K562 (cell line): ENCODE results near the gene INSIG1. TPM values are rescaled to one million over a fixed set of nuclear protein-coding genes. Genes with fewer than 3 reads are reported as not detected.

Experiments used
- ATAC-seq: fragments of 200-7000 bp; cut with Tn5 transposase; 3 replicates; pipeline ENCODE4 v1.9.1; 2020; ENCODE audit warnings: moderate library complexity
- BruUV-seq: library from RNA; stranded (reverse); fragments of 400-500 nt; replicated peaks from 2 replicates; lab custom pipeline; 2021; lab: Mats Ljungman, UMichigan
- CTCF ChIA-PET: fragments of 300-600 bp; formaldehyde crosslinking; extraction: SDS; loops from one replicate; lab custom pipeline; 2021; ENCODE audit warnings: low intra/inter-chr PET ratio; lab: Yijun Ruan, JAX
- POLR2A ChIA-PET: fragments of 300-600, 350-650 bp; sonication (Branson Sonifier 250); formaldehyde crosslinking; extraction: SDS; loops from one replicate; lab custom pipeline; 2021; ENCODE audit warnings: antibody characterized with exemption, inconsistent platforms; lab: Yijun Ruan, JAX
- DNase-seq, 4 experiments: peaks; one replicate each; pipeline versions ENCODE4 v3.0.0 to v3.0.0-alpha.2; 2011 to 2018; ENCODE audit warnings: low spot score in 3 of 4, mixed read lengths in 3 of 4; ENCODE audit errors: extremely low read depth in 1 of 4
- FAIRE-seq: peaks from 2 replicates; lab custom pipeline; 2011; peaks lifted over from hg19 to GRCh38; lab: Jason Lieb, UNC
- H2AFZ ChIP-seq: 2 replicates; pipeline ENCODE4 v1.6.0; 2011; ENCODE audit warnings: low read depth, low read length, control low read depth, inconsistent platforms
- H3K27ac ChIP-seq: fragments of 200-600 bp; 3 replicates; pipeline ENCODE4 v1.8.0; 2011; ENCODE audit warnings: low read depth, mild to moderate bottlenecking, control low read depth, inconsistent platforms, low read length, moderate library complexity, mixed read lengths; ENCODE audit errors: extremely low read depth
- H3K27me3 ChIP-seq, 2 experiments: fragments of 300-600 bp in 1 of 2; 2 replicates in 1 of 2; 3 replicates in 1 of 2; pipeline versions ENCODE4 v1.6.0 to v1.8.0; 2011; ENCODE audit warnings: inconsistent platforms in 2 of 2, low read length in 2 of 2, mild to moderate bottlenecking in 1 of 2, mixed read lengths in 1 of 2, moderate library complexity in 1 of 2; ENCODE audit not compliant: control insufficient read depth in 2 of 2, insufficient read depth in 2 of 2
- H3K36me3 ChIP-seq: fragments of 300-600 bp; 3 replicates; pipeline ENCODE4 v1.8.0; 2011; ENCODE audit warnings: mild to moderate bottlenecking, low read length, inconsistent platforms; ENCODE audit not compliant: control insufficient read depth, insufficient read depth
- H3K4me1 ChIP-seq, 2 experiments: fragments of 200-600 bp in 1 of 2; replicated peaks in 1 of 2; 2 replicates in 1 of 2; 3 replicates in 1 of 2; pipeline versions ENCODE4 v1.5.1 to v1.8.0; 2011; ENCODE audit warnings: inconsistent platforms in 2 of 2, low read length in 2 of 2, mild to moderate bottlenecking in 1 of 2, mixed read lengths in 1 of 2, moderate library complexity in 1 of 2; ENCODE audit not compliant: control insufficient read depth in 2 of 2, insufficient read depth in 2 of 2
- H3K4me2 ChIP-seq: 2 replicates; pipeline ENCODE4 v1.6.1; 2011; ENCODE audit warnings: low read length, control low read depth, inconsistent platforms, mixed read lengths; ENCODE audit not compliant: insufficient read depth
- H3K4me3 ChIP-seq: fragments of 200-600 bp; sonication (generic), shearing (Covaris generic); 2 replicates; pipeline ENCODE4 v1.5.1; 2016; ENCODE audit warnings: control low read depth, inconsistent platforms
- H3K79me2 ChIP-seq: fragments of 200-600 bp; 3 replicates; pipeline ENCODE4 v1.8.0; 2011; ENCODE audit warnings: low read length, inconsistent platforms; ENCODE audit not compliant: control insufficient read depth, insufficient read depth
- H3K9ac ChIP-seq, 2 experiments: 2 replicates each; pipeline versions ENCODE4 v1.6.0 to v1.6.1; 2011; ENCODE audit warnings: low read depth in 2 of 2, low read length in 2 of 2, control low read depth in 1 of 2, inconsistent platforms in 1 of 2, mild to moderate bottlenecking in 1 of 2, mixed read lengths in 1 of 2; ENCODE audit not compliant: insufficient read depth in 1 of 2
- H3K9me1 ChIP-seq: one replicate; pipeline ENCODE4 v1.6.0; 2011; ENCODE audit warnings: inconsistent platforms, mild to moderate bottlenecking, low read length, moderate library complexity; ENCODE audit not compliant: control insufficient read depth, insufficient read depth
- H3K9me3 ChIP-seq: replicated peaks from 2 replicates; pipeline ENCODE4 v1.5.1; 2011; ENCODE audit warnings: low read depth, low read length, inconsistent platforms; ENCODE audit not compliant: control insufficient read depth, insufficient read depth
- H4K20me1 ChIP-seq: replicated peaks from 2 replicates; pipeline ENCODE4 v1.6.1; 2011; ENCODE audit warnings: low read length, inconsistent platforms, mixed read lengths; ENCODE audit not compliant: control insufficient read depth, insufficient read depth
- EWSR1 ChIP-seq: fragments of 450-650 bp; IDR thresholded peaks from 2 replicates; pipeline ENCODE4 v1.6.1; 2018; ENCODE audit warnings: borderline replicate concordance, mild to moderate bottlenecking, low read depth, moderate library complexity; ENCODE audit not compliant: partially characterized antibody
- KAT7 ChIP-seq: sonication (generic); formaldehyde crosslinking; IDR thresholded peaks from 2 replicates; pipeline ENCODE4 v1.8.0; 2022; ENCODE audit warnings: missing genetic modification reagents, mild to moderate bottlenecking, borderline replicate concordance
- NFIC ChIP-seq: fragments of 450-650 bp; IDR thresholded peaks from 2 replicates; pipeline ENCODE4 v1.6.1; 2017; ENCODE audit warnings: mild to moderate bottlenecking, inconsistent platforms
- PCBP1 ChIP-seq: fragments of 200-400 bp; formaldehyde crosslinking; IDR thresholded peaks from 2 replicates; pipeline ENCODE4 v1.6.1; 2018; ENCODE audit warnings: mild to moderate bottlenecking, low read depth, low read length; ENCODE audit not compliant: poor library complexity, severe bottlenecking
- REST ChIP-seq, 2 experiments: fragments of 450-650 bp; formaldehyde crosslinking in 1 of 2; IDR thresholded peaks; 2 replicates each; pipeline versions ENCODE4 v1.4.0 to v1.6.1; 2014 to 2020; ENCODE audit warnings: mild to moderate bottlenecking in 2 of 2, borderline replicate concordance in 1 of 2, low read depth in 1 of 2
- THRB ChIP-seq: fragments of 450-650 bp; formaldehyde crosslinking; conservative IDR thresholded peaks from 2 replicates; pipeline ENCODE4 v1.4.0; 2022; ENCODE audit warnings: mild to moderate bottlenecking, missing genetic modification characterization
- ZNF311 ChIP-seq: fragments of 250-450 bp; sonication (Bioruptor Pico); IDR thresholded peaks from 2 replicates; pipeline ENCODE4 v1.4.0; 2020; ENCODE audit warnings: mild to moderate bottlenecking, moderate library complexity
- ZNF764 ChIP-seq: fragments of 250-450 bp; sonication (Bioruptor Pico); IDR thresholded peaks from 2 replicates; pipeline ENCODE4 v1.4.0; 2020; ENCODE audit warnings: low read depth, mild to moderate bottlenecking, moderate library complexity
- WGBS: fragments of 100-300 bp; shearing (Covaris generic); methylation state at CpG from one replicate; pipeline ENCODE4 v1.1.6; 2016; ENCODE audit warnings: low coverage, mixed read lengths; ENCODE audit not compliant: insufficient coverage; ENCODE audit errors: missing lambda C conversion rate; 5-methylcytosine and 5-hydroxymethylcytosine counted together
- in situ Hi-C: fragments of 300-500 bp; cut with MboI; formaldehyde crosslinking; loops from 4 replicates; pipeline ENCODE4 v1.15.0; 2018; ENCODE audit warnings: inconsistent platforms, mixed read lengths
- intact Hi-C: fragments of 100-400 bp; cut with micrococcal nuclease; formaldehyde crosslinking; loops from 2 replicates; pipeline ENCODE4 v1.14.2; 2022
- polyA plus RNA-seq, 8 experiments: library from polyadenylated mRNA; depleted of rRNA in 4 of 8; stranded (reverse) in 5 of 8; unstranded in 3 of 8; fragments of >200 nt; fragmentation: Nextera tagmentation in 2 of 8; fragmentation: Illumina TruSeq in 1 of 8; extraction: Ambion mirVana in 2 of 8; extraction: Trizol in 1 of 8; gene quantifications; 2 replicates each; pipeline versions ENCODE4 v1.2.1 to v1.2.3, GENCODE V29; 2011 to 2014; ENCODE audit warnings: inconsistent platforms in 1 of 8, missing spikeins in 1 of 8
- total RNA-seq, 7 experiments: library from RNA; depleted of rRNA in 6 of 7; stranded (reverse); fragments of >200 nt in 6 of 7; fragmentation: Illumina TruSeq in 2 of 7; extraction: Trizol in 2 of 7; gene quantifications; 2 replicates each; pipeline versions ENCODE4 v1.2.1 to v1.2.3, GENCODE V29; 2011 to 2021; ENCODE audit warnings: low replicate concordance in 1 of 7

Gene INSIG1
- total and polyA plus RNA-seq, 9 of the 15 experiments (the other 6 are each of a cell fraction or from before 2014, with no cell fraction given) = 57.1 to 787 (median 238) TPM

GRCh38 chr7:155344270-155344617, 46.6 kb downstream of the INSIG1 start (continued):
- TF ChIP-seq EWSR1 = no peak
- no peak for TF ChIP-seq ZNF764 (CRISPR knock-in tag)
- TF ChIP-seq NFIC = no peak

GRCh38 chr7:155344618-155345433, 47.1 kb downstream of the INSIG1 start:
- Histone ChIP-seq H2AFZ (peak overlapping the region; percentile 94), H3K79me2 (no peaks in the 10 kb centered on the region), H3K4me2 (peak overlapping the region; percentile 71), H3K9me1 (no peaks in the 10 kb centered on the region), H3K9ac (peak overlapping the region; percentile 54 to 91; a peak in 3 of 4 replicates), H3K27ac (no peak overlapping the region), H3K9me3 (no peaks in the 10 kb centered on the region), H3K4me3 (peak overlapping the region; percentile 46), H3K27me3 (peaks cover 29 to 48% of the 10 kb centered on the region in 2 experiments), H3K4me1 (peaks cover 0 to 17% of the 10 kb centered on the region in 2 experiments; a peak in 3 of 5 replicates), H4K20me1 (0 out of 2 replicates have a peak, but pooled peaks cover 5% of the 10 kb centered on the region), H3K36me3 (no peaks in the 10 kb centered on the region)
- peak; percentile 80 for FAIRE-seq
- WGBS = 3% methylated on average over 47 of the region's 62 CpGs
- peak; percentile 98 for ATAC-seq
- ChIA-PET POLR2A (interaction anchor here (0.6 to 1.7 kb wide), 5 partner anchors 12 to 245 kb away, joined by 3 to 4 read pairs (median 3); no protein-coding TSS in a partner anchor), CTCF (interaction anchor here (0.9 to 3.3 kb wide), 4 partner anchors 154 to 431 kb away, joined by 5 to 32 read pairs (median 18); no protein-coding TSS in a partner anchor)
- no TSS peak for BruUV-seq
- intact Hi-C loops = loop anchor here (1.0 to 5.0 kb wide), 3 partner anchors 88 to 417 kb away; no protein-coding TSS in a partner anchor
- peak; percentile 90 to 99 (median 96) for DNase-seq
- in situ Hi-C loops = loop anchor here (5.0 kb wide), 2 partner anchors 158 to 418 kb away; no protein-coding TSS in a partner anchor
- peak; percentile 79 for TF ChIP-seq PCBP1
- no peak for TF ChIP-seq ZNF311 (CRISPR knock-in tag)
- no peak for TF ChIP-seq THRB
- TF ChIP-seq REST (IDR thresholded peaks at IDR 0.05; ENCODE audit: borderline replicate concordance) = peak; percentile 90
- no peak for TF ChIP-seq REST (CRISPR knock-in tag; IDR thresholded peaks at IDR 0.05; ENCODE audit: low read depth)
- TF ChIP-seq KAT7 (CRISPR knock-in tag) = 0 out of 2 replicates have a peak, but pooled peaks have one; percentile 34
